D721Med (cell line): ENCODE data around the gene SH3BP4.
A peak's percentile ranks its signal among the peaks of the same experiment; 100 is the strongest.

Experiments
- DNase-seq: peaks from one replicate; pipeline ENCODE4 v3.0.0; 2011; ENCODE audit warnings: low spot score; ENCODE audit not compliant: insufficient read length
- FAIRE-seq: peaks from 2 replicates; lab custom pipeline; 2011; peaks lifted over from hg19 to GRCh38; lab: Jason Lieb, UNC
- CTCF ChIP-seq: IDR thresholded peaks from 2 replicates; pipeline ENCODE4 v1.5.1; 2012; ENCODE audit warnings: mild to moderate bottlenecking, control low read depth; ENCODE audit not compliant: insufficient read depth; ENCODE audit errors: missing control alignments

Gene SH3BP4

GRCh38 chr2:234998404-234999211 lies 46.8 kb downstream of the SH3BP4 start:
- FAIRE-seq (no peak), DNase-seq (no peak)
- TF ChIP-seq CTCF: no peak

GRCh38 chr2:234999740-235000425 lies 48.1 kb downstream of the SH3BP4 start:
- FAIRE-seq (no peak), DNase-seq (no peak)
- TF ChIP-seq CTCF: no peak

- TF ChIP-seq CTCF: no peak
- no peak for FAIRE-seq
- peak; percentile 53 for DNase-seq
These were observed 48.8 kb downstream of the SH3BP4 start for GRCh38 chr2:235000426-235001236.

GRCh38 chr2:235001237-235002133 lies 49.7 kb downstream of the SH3BP4 start:
- TF ChIP-seq CTCF: no peak
- no peak for DNase-seq
- FAIRE-seq: no peak

- FAIRE-seq (no peak), DNase-seq (no peak)
- no peak for TF ChIP-seq CTCF
These were observed 50.6 kb downstream of the SH3BP4 start for GRCh38 chr2:235002198-235003095.
